SK-N-SH (cell line): Measurements from ENCODE around the gene CDHR2. TPM values are rescaled to one million over a fixed set of nuclear protein-coding genes. Genes with fewer than 3 reads are reported as not detected.

ENCODE experiments used
- CTCF ChIA-PET: fragments of 300-600, 350-600 bp; formaldehyde crosslinking; extraction: SDS; loops from one replicate; lab custom pipeline; 2021; lab: Yijun Ruan, JAX
- POLR2A ChIA-PET: fragments of 350-600 bp; sonication (Branson Sonifier 250); formaldehyde crosslinking; extraction: SDS; loops from one replicate; lab custom pipeline; 2020; ENCODE audit warnings: antibody characterized with exemption, inconsistent platforms; lab: Yijun Ruan, JAX
- DNase-seq: peaks from one replicate; pipeline ENCODE4 v3.0.0; 2012
- H2AFZ ChIP-seq: fragments of 200-600 bp; sonication (generic); 2 replicates; pipeline ENCODE4 v1.8.1; 2016; ENCODE audit warnings: antibody characterized with exemption, mild to moderate bottlenecking, low read depth
- H3F3A ChIP-seq: fragments of 200-600 bp; sonication (generic); replicated peaks from 2 replicates; pipeline ENCODE3; 2016; ENCODE audit warnings: antibody characterized with exemption, mild to moderate bottlenecking; ENCODE audit not compliant: insufficient read depth
- H3K27ac ChIP-seq, 2 experiments: fragments of 200-500 bp in 1 of 2; fragments of 200-600 bp in 1 of 2; sonication (Bioruptor generic) in 1 of 2; sonication (generic), shearing (Covaris generic) in 1 of 2; 2 replicates each; pipeline versions ENCODE4 v1.5.1 to v1.6.1; 2014 to 2016; ENCODE audit warnings: low read depth in 2 of 2, inconsistent platforms in 1 of 2, low read length in 1 of 2, mild to moderate bottlenecking in 1 of 2, mixed read lengths in 1 of 2
- H3K27me3 ChIP-seq: fragments of 200-600 bp; sonication (generic), shearing (Covaris generic); 2 replicates; pipeline ENCODE4 v1.6.1; 2016; ENCODE audit warnings: mixed run types; ENCODE audit not compliant: insufficient read depth
- H3K36me3 ChIP-seq, 2 experiments: fragments of 200-500 bp in 1 of 2; fragments of 200-600 bp in 1 of 2; sonication (Bioruptor generic) in 1 of 2; sonication (generic) in 1 of 2; replicated peaks in 1 of 2; 2 replicates each; pipeline versions ENCODE3 to v1.5.1; 2014 to 2016; ENCODE audit warnings: low read length in 1 of 2, mild to moderate bottlenecking in 1 of 2; ENCODE audit not compliant: insufficient read depth in 2 of 2, control insufficient read depth in 1 of 2
- H3K4me1 ChIP-seq, 2 experiments: fragments of 200-500 bp in 1 of 2; fragments of 200-600 bp in 1 of 2; sonication (Bioruptor generic) in 1 of 2; sonication (generic), shearing (Covaris generic) in 1 of 2; 2 replicates each; pipeline versions ENCODE4 v1.5.1 to v1.6.1; 2014 to 2016; ENCODE audit warnings: low read depth in 1 of 2, low read length in 1 of 2, mixed run types in 1 of 2; ENCODE audit not compliant: insufficient read depth in 2 of 2, control insufficient read depth in 1 of 2
- H3K4me2 ChIP-seq: fragments of 200-600 bp; sonication (generic), shearing (Covaris generic); 2 replicates; pipeline ENCODE4 v1.6.1; 2017; ENCODE audit warnings: mixed run types
- H3K4me3 ChIP-seq, 2 experiments: fragments of 200-500 bp in 1 of 2; fragments of 200-600 bp in 1 of 2; sonication (Bioruptor generic) in 1 of 2; sonication (generic), shearing (Covaris generic) in 1 of 2; 2 replicates each; pipeline versions ENCODE4 v1.5.1 to v1.8.1; 2014 to 2016; ENCODE audit warnings: low read depth in 2 of 2, inconsistent platforms in 1 of 2, low read length in 1 of 2, mild to moderate bottlenecking in 1 of 2, mixed read lengths in 1 of 2, moderate library complexity in 1 of 2
- H3K79me2 ChIP-seq: fragments of 200-600 bp; sonication (generic); 2 replicates; pipeline ENCODE4 v1.8.1; 2017; ENCODE audit warnings: mild to moderate bottlenecking; ENCODE audit not compliant: insufficient read depth
- H3K9ac ChIP-seq: fragments of 200-600 bp; sonication (generic); 2 replicates; pipeline ENCODE4 v1.6.1; 2017; ENCODE audit warnings: mixed run types
- H3K9me2 ChIP-seq: fragments of 200-600 bp; sonication (generic); 2 replicates; pipeline ENCODE4 v1.6.1; 2017; ENCODE audit warnings: mixed run types
- H3K9me3 ChIP-seq: fragments of 200-600 bp; sonication (generic); 2 replicates; pipeline ENCODE4 v1.6.1; 2017; ENCODE audit warnings: mixed run types, mild to moderate bottlenecking, moderate library complexity
- H4K20me1 ChIP-seq: fragments of 200-600 bp; sonication (generic); 2 replicates; pipeline ENCODE4 v1.6.1; 2017; ENCODE audit warnings: mild to moderate bottlenecking, mixed run types; ENCODE audit not compliant: insufficient read depth
- EP300 ChIP-seq, 2 experiments: IDR thresholded peaks; 2 replicates each; pipeline versions ENCODE4 v1.4.0 to v1.6.1; 2012; ENCODE audit warnings: borderline replicate concordance in 1 of 2, low read depth in 1 of 2, low read length in 1 of 2
- FOXJ3 ChIP-seq: sonication (generic); formaldehyde crosslinking; IDR thresholded peaks from 2 replicates; pipeline ENCODE4 v1.5.1; 2020; ENCODE audit warnings: mild to moderate bottlenecking, missing genetic modification reagents
- FOXM1 ChIP-seq: IDR thresholded peaks from 2 replicates; pipeline ENCODE4 v1.4.0; 2012; ENCODE audit warnings: low read depth, mild to moderate bottlenecking
- GABPA ChIP-seq: IDR thresholded peaks from 2 replicates; pipeline ENCODE4 v1.4.0; 2012; ENCODE audit warnings: low read depth, mild to moderate bottlenecking
- GATA2 ChIP-seq: sonication (generic); formaldehyde crosslinking; IDR thresholded peaks from 2 replicates; pipeline ENCODE4 v1.5.0; 2020; ENCODE audit warnings: mild to moderate bottlenecking, missing genetic modification reagents
- MEF2A ChIP-seq: IDR thresholded peaks from 2 replicates; pipeline ENCODE4 v1.4.0; 2012; ENCODE audit warnings: low read depth, borderline replicate concordance
- NFIC ChIP-seq: IDR thresholded peaks from 2 replicates; pipeline ENCODE4 v1.4.0; 2012; ENCODE audit warnings: borderline replicate concordance
- NRF1 ChIP-seq: IDR thresholded peaks from 2 replicates; pipeline ENCODE4 v1.6.1; 2012; ENCODE audit warnings: low read depth, mild to moderate bottlenecking, low read length
- POLR2AphosphoS5 ChIP-seq: IDR thresholded peaks from 2 replicates; pipeline ENCODE4 v1.6.1; 2012; ENCODE audit warnings: low read depth, low read length
- RAD21 ChIP-seq: IDR thresholded peaks from 2 replicates; pipeline ENCODE4 v1.6.1; 2012; ENCODE audit warnings: mild to moderate bottlenecking, low read length
- RFX5 ChIP-seq: IDR thresholded peaks from 2 replicates; pipeline ENCODE4 v1.6.1; 2012; ENCODE audit warnings: mild to moderate bottlenecking, improper control_type of control experiment, low read length
- RXRA ChIP-seq: IDR thresholded peaks from 2 replicates; pipeline ENCODE4 v1.4.0; 2012; ENCODE audit warnings: low read depth, mild to moderate bottlenecking, borderline replicate concordance
- SIN3A ChIP-seq: IDR thresholded peaks from 2 replicates; pipeline ENCODE4 v1.6.1; 2012; ENCODE audit warnings: low read depth, mild to moderate bottlenecking, low read length, moderate library complexity, borderline replicate concordance
- TAF1 ChIP-seq: IDR thresholded peaks from 2 replicates; pipeline ENCODE4 v1.6.1; 2012; ENCODE audit warnings: low read depth, mild to moderate bottlenecking, low read length, moderate library complexity, borderline replicate concordance
- TCF12 ChIP-seq: IDR thresholded peaks from 2 replicates; pipeline ENCODE4 v1.4.0; 2012
- YY1 ChIP-seq: IDR thresholded peaks from 2 replicates; pipeline ENCODE4 v1.4.0; 2012; ENCODE audit warnings: low read depth, mild to moderate bottlenecking
- WGBS: methylation state at CpG from one replicate; pipeline ENCODE4 v1.1.6; 2017; ENCODE audit warnings: low lambda C conversion rate; 5-methylcytosine and 5-hydroxymethylcytosine counted together
- polyA plus RNA-seq, 3 experiments: library from polyadenylated mRNA; depleted of rRNA; stranded (reverse); fragments of >200 nt; gene quantifications; 2 replicates each; pipeline ENCODE4 v1.2.3, GENCODE V29; 2012
- TF ChIP-seq, protein P1 (sequence below): fragments of 150-350 bp; IDR thresholded peaks from 2 replicates; pipeline ENCODE4 v1.6.1; 2016; ENCODE audit warnings: mild to moderate bottlenecking, low read depth, low read length
- TF ChIP-seq, protein P2 (sequence below): IDR thresholded peaks from 2 replicates; pipeline ENCODE4 v1.6.1; 2012; ENCODE audit warnings: mild to moderate bottlenecking, low read depth, low read length, moderate library complexity
- TF ChIP-seq, protein P3 (sequence below): IDR thresholded peaks from 2 replicates; pipeline ENCODE4 v1.4.0; 2012; ENCODE audit warnings: low read depth, borderline replicate concordance
- TF ChIP-seq, protein P4 (sequence below): fragments of 150-350 bp; IDR thresholded peaks from 2 replicates; pipeline ENCODE4 v1.6.1; 2017; ENCODE audit warnings: antibody characterized with exemption, low read length, low read depth, borderline replicate concordance

Gene CDHR2
- polyA plus RNA-seq, 1 of the 3 experiments (the other 2 are of a cell fraction): not detected

DNA sequence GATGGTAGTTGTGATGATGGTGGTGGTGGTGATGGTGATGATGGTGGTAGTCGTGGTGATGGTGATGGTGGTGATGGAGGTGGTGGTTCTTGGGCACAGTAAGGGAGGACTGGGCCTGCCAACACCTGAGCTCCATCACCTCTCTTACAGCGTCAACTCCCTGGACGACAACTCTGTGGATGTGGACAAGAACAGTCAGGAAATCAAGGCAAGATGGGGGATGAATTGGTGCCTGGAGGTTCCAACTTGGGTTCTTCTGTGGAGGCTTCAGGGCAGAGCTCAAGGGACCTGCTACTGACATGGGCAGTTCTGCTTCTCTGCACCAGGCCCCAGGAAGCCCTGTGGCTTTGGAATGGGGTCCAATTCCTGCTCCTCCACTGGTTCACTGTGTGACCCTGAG, 43.4 kb downstream of the CDHR2 start:
- H3K4me3 ChIP-seq: no peak overlapping the region
- no peak overlapping the region for H3K4me2 ChIP-seq
- no peaks in the 10 kb centered on the region for H3K9me3 ChIP-seq
- no peaks in the 10 kb centered on the region for H3K36me3 ChIP-seq
- 96% methylated on average over 3 of the region's 3 CpGs for WGBS
- no peak overlapping the region for H3K27ac ChIP-seq
- POLR2A ChIA-PET: no interaction called here
- H3F3A ChIP-seq: no peaks in the 10 kb centered on the region
- CTCF ChIA-PET: interaction anchor here (1.5 kb wide), 1 partner anchor 18 kb away, joined by 5 read pairs; no protein-coding TSS in a partner anchor
- no peaks in the 10 kb centered on the region for H3K4me1 ChIP-seq
- H3K27me3 ChIP-seq: no peaks in the 10 kb centered on the region
- no peak for TF ChIP-seq RFX5
- no peak overlapping the region for H2AFZ ChIP-seq
- H4K20me1 ChIP-seq: no peaks in the 10 kb centered on the region
- DNase-seq: no peak
- no peaks in the 10 kb centered on the region for H3K9me2 ChIP-seq
- no peak overlapping the region for H3K9ac ChIP-seq
- no peaks in the 10 kb centered on the region for H3K79me2 ChIP-seq

DNA sequence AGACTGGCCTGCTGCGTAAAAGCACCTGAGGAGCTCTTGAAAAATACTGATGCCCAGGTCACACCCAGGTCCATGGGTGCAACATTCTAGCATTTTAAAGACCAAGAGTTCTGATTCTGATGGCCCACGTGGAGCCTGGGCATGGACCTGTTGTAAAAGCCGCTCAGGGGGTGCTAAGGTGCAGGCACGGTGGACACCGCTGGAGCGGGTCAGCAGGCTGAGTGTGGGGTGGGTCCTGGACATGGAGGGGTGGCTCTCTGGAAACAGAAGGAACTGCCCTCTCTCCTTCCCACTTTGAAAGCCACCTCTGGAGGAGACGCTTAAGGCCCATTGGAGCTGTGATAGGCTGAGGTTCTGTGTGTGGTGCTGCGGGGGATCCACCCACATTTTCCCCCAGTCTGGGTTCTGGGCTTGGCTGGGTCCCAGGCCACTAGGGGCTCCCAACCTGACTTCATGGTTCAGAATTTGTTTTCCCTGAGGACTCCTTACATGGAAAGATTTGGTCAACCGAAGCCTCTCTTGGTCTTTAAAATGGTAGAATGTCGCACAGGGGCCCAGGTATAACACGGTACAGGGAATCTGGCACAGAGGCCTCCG, 44.2 kb downstream of the CDHR2 start:
- Histone ChIP-seq H3K9ac (no peak overlapping the region), H3F3A (no peaks in the 10 kb centered on the region), H3K9me3 (no peaks in the 10 kb centered on the region), H4K20me1 (no peaks in the 10 kb centered on the region), H3K4me3 (no peak overlapping the region), H2AFZ (no peak overlapping the region), H3K4me2 (no peak overlapping the region), H3K27me3 (no peaks in the 10 kb centered on the region), H3K9me2 (no peaks in the 10 kb centered on the region), H3K4me1 (no peaks in the 10 kb centered on the region), H3K36me3 (peaks cover 0 to 3% of the 10 kb centered on the region in 2 experiments), H3K79me2 (no peaks in the 10 kb centered on the region), H3K27ac (no peak overlapping the region)
- WGBS: 92% methylated on average over 7 of the region's 12 CpGs
- TF ChIP-seq FOXM1: no peak
- TF ChIP-seq RFX5: no peak
- TF ChIP-seq, protein P1, sequence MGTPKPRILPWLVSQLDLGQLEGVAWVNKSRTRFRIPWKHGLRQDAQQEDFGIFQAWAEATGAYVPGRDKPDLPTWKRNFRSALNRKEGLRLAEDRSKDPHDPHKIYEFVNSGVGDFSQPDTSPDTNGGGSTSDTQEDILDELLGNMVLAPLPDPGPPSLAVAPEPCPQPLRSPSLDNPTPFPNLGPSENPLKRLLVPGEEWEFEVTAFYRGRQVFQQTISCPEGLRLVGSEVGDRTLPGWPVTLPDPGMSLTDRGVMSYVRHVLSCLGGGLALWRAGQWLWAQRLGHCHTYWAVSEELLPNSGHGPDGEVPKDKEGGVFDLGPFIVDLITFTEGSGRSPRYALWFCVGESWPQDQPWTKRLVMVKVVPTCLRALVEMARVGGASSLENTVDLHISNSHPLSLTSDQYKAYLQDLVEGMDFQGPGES: no peak
- no peak for TF ChIP-seq YY1
- TF ChIP-seq EP300 (IDR thresholded peaks at IDR 0.05; ENCODE audit: borderline replicate concordance in 1 of 2, low read depth in 1 of 2, low read length in 1 of 2): no peak
- TF ChIP-seq GABPA: no peak
- TF ChIP-seq NRF1: no peak
- no peak for TF ChIP-seq TCF12
- TF ChIP-seq TAF1: no peak
- no peak for TF ChIP-seq RAD21
- TF ChIP-seq GATA2: no peak
- no peak for TF ChIP-seq RXRA
- no peak for TF ChIP-seq SIN3A
- no peak for TF ChIP-seq POLR2AphosphoS5
- TF ChIP-seq NFIC: no peak
- no peak for TF ChIP-seq MEF2A
- TF ChIP-seq, protein P2, sequence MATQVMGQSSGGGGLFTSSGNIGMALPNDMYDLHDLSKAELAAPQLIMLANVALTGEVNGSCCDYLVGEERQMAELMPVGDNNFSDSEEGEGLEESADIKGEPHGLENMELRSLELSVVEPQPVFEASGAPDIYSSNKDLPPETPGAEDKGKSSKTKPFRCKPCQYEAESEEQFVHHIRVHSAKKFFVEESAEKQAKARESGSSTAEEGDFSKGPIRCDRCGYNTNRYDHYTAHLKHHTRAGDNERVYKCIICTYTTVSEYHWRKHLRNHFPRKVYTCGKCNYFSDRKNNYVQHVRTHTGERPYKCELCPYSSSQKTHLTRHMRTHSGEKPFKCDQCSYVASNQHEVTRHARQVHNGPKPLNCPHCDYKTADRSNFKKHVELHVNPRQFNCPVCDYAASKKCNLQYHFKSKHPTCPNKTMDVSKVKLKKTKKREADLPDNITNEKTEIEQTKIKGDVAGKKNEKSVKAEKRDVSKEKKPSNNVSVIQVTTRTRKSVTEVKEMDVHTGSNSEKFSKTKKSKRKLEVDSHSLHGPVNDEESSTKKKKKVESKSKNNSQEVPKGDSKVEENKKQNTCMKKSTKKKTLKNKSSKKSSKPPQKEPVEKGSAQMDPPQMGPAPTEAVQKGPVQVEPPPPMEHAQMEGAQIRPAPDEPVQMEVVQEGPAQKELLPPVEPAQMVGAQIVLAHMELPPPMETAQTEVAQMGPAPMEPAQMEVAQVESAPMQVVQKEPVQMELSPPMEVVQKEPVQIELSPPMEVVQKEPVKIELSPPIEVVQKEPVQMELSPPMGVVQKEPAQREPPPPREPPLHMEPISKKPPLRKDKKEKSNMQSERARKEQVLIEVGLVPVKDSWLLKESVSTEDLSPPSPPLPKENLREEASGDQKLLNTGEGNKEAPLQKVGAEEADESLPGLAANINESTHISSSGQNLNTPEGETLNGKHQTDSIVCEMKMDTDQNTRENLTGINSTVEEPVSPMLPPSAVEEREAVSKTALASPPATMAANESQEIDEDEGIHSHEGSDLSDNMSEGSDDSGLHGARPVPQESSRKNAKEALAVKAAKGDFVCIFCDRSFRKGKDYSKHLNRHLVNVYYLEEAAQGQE: no peak
- TF ChIP-seq FOXJ3: no peak
- TF ChIP-seq, protein P3, sequence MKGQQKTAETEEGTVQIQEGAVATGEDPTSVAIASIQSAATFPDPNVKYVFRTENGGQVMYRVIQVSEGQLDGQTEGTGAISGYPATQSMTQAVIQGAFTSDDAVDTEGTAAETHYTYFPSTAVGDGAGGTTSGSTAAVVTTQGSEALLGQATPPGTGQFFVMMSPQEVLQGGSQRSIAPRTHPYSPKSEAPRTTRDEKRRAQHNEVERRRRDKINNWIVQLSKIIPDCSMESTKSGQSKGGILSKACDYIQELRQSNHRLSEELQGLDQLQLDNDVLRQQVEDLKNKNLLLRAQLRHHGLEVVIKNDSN: no peak
- TF ChIP-seq, protein P4, sequence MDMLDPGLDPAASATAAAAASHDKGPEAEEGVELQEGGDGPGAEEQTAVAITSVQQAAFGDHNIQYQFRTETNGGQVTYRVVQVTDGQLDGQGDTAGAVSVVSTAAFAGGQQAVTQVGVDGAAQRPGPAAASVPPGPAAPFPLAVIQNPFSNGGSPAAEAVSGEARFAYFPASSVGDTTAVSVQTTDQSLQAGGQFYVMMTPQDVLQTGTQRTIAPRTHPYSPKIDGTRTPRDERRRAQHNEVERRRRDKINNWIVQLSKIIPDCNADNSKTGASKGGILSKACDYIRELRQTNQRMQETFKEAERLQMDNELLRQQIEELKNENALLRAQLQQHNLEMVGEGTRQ: no peak
- DNase-seq: no peak
- ChIA-PET CTCF (interaction anchor here (1.5 kb wide), 1 partner anchor 19 kb away, joined by 5 read pairs; no protein-coding TSS in a partner anchor), POLR2A (no interaction called here)
